Esophagus squamous epithelium (tissue), 4 donors: Measurements from ENCODE around the gene EZH2.

ENCODE experiments used
- POLR2A ChIP-seq, 4 donors: fragments of 450-650 bp; IDR thresholded peaks; one replicate each; pipeline ENCODE4 v1.6.1; 2017; ENCODE audit warnings: antibody characterized with exemption in 4 of 4, mild to moderate bottlenecking in 4 of 4, moderate library complexity in 3 of 4
- TF ChIP-seq, protein P1 (sequence below), 6 experiments: fragments of 450-650 bp in 4 of 6; fragments of 200-600 bp in 2 of 6; sonication (generic) in 2 of 6; IDR thresholded peaks; one replicate each; pipeline ENCODE4 v1.5.1; 2016 to 2019; ENCODE audit warnings: antibody characterized with exemption in 6 of 6, mild to moderate bottlenecking in 4 of 6, moderate library complexity in 4 of 6

GRCh38 chr7:148862481-148862880, 21.6 kb downstream of the EZH2 start:
- TF ChIP-seq, protein P1, sequence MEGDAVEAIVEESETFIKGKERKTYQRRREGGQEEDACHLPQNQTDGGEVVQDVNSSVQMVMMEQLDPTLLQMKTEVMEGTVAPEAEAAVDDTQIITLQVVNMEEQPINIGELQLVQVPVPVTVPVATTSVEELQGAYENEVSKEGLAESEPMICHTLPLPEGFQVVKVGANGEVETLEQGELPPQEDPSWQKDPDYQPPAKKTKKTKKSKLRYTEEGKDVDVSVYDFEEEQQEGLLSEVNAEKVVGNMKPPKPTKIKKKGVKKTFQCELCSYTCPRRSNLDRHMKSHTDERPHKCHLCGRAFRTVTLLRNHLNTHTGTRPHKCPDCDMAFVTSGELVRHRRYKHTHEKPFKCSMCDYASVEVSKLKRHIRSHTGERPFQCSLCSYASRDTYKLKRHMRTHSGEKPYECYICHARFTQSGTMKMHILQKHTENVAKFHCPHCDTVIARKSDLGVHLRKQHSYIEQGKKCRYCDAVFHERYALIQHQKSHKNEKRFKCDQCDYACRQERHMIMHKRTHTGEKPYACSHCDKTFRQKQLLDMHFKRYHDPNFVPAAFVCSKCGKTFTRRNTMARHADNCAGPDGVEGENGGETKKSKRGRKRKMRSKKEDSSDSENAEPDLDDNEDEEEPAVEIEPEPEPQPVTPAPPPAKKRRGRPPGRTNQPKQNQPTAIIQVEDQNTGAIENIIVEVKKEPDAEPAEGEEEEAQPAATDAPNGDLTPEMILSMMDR (IDR thresholded peaks at IDR 0.05) = no peak
- TF ChIP-seq POLR2A (IDR thresholded peaks at IDR 0.05) = no peak
